H1 (cell line): ENCODE results near the gene CCDC192. TPM values are rescaled to one million over a fixed set of nuclear protein-coding genes. Genes with fewer than 3 reads are reported as not detected.

Source experiments
- CTCF ChIA-PET: fragments of 300-600 bp; sonication (Branson Sonifier 250); formaldehyde crosslinking; loops from one replicate; lab custom pipeline; 2021; ENCODE audit not compliant: partially characterized antibody; lab: Charles Lee
- POLR2A ChIA-PET: fragments of 300-600 bp; sonication (Branson Sonifier 250); formaldehyde crosslinking; loops from one replicate; lab custom pipeline; 2021; ENCODE audit warnings: inconsistent platforms; ENCODE audit not compliant: partially characterized antibody; lab: Charles Lee
- DNase-seq, 2 experiments: peaks; one replicate each; pipeline versions ENCODE4 v3.0.0 to v3.0.0-alpha.2; 2010 to 2022; ENCODE audit warnings: low spot score in 2 of 2, low read depth in 1 of 2, mixed read lengths in 1 of 2
- FAIRE-seq: peaks from 2 replicates; lab custom pipeline; 2011; peaks lifted over from hg19 to GRCh38; lab: Jason Lieb, UNC
- H2AFZ ChIP-seq: 2 replicates; pipeline ENCODE4 v1.8.1; 2012; ENCODE audit warnings: low read length, inconsistent platforms
- H2AK5ac ChIP-seq: 2 replicates; pipeline ENCODE4 v1.6.1; 2013; ENCODE audit warnings: low read depth, low read length
- H2BK120ac ChIP-seq: replicated peaks from 2 replicates; pipeline ENCODE3; 2013; ENCODE audit warnings: low read depth, low read length, inconsistent platforms
- H2BK12ac ChIP-seq: 2 replicates; pipeline ENCODE4 v1.6.1; 2013; ENCODE audit warnings: low read depth, low read length
- H2BK15ac ChIP-seq: 2 replicates; pipeline ENCODE4 v1.6.1; 2013; ENCODE audit warnings: low read length
- H2BK20ac ChIP-seq: 2 replicates; pipeline ENCODE4 v1.6.1; 2013; ENCODE audit warnings: low read length
- H2BK5ac ChIP-seq: 2 replicates; pipeline ENCODE4 v1.6.1; 2013; ENCODE audit warnings: low read depth, low read length
- H3K14ac ChIP-seq: 2 replicates; pipeline ENCODE4 v1.6.1; 2013; ENCODE audit warnings: inconsistent platforms; ENCODE audit not compliant: insufficient read length
- H3K18ac ChIP-seq: 2 replicates; pipeline ENCODE4 v1.6.1; 2013; ENCODE audit warnings: low read length; ENCODE audit errors: extremely low read depth
- H3K23ac ChIP-seq: 2 replicates; pipeline ENCODE4 v1.6.1; 2013; ENCODE audit warnings: inconsistent platforms; ENCODE audit not compliant: insufficient read length
- H3K23me2 ChIP-seq: 2 replicates; pipeline ENCODE4 v1.6.1; 2013; ENCODE audit warnings: low read depth, low read length
- H3K27ac ChIP-seq: 2 replicates; pipeline ENCODE4 v1.6.1; 2011; ENCODE audit warnings: low read depth, low read length, inconsistent platforms
- H3K27me3 ChIP-seq, 4 experiments: replicated peaks in 1 of 4; 1 replicate in 1 of 4; 2 replicates in 3 of 4; pipeline versions ENCODE4 v1.6.1 to v1.8.1; 2011 to 2013; ENCODE audit warnings: low read length in 3 of 4, mild to moderate bottlenecking in 3 of 4, inconsistent platforms in 2 of 4, mixed read lengths in 2 of 4, moderate library complexity in 1 of 4; ENCODE audit not compliant: control insufficient read depth in 3 of 4, insufficient read depth in 3 of 4; ENCODE audit errors: extremely low read depth in 1 of 4
- H3K36me3 ChIP-seq, 4 experiments: 2 replicates each; pipeline versions ENCODE4 v1.6.1 to v1.8.1; 2011 to 2013; ENCODE audit warnings: mild to moderate bottlenecking in 4 of 4, low read length in 3 of 4, moderate library complexity in 2 of 4, control low read depth in 1 of 4, inconsistent platforms in 1 of 4; ENCODE audit not compliant: insufficient read depth in 4 of 4, control insufficient read depth in 2 of 4
- H3K4ac ChIP-seq: replicated peaks from 2 replicates; pipeline ENCODE3; 2013; ENCODE audit warnings: low read length, low read depth, mixed read lengths, inconsistent platforms; ENCODE audit not compliant: insufficient read length
- H3K4me1 ChIP-seq, 4 experiments: replicated peaks in 1 of 4; 1 replicate in 1 of 4; 2 replicates in 3 of 4; pipeline versions ENCODE4 v1.6.1 to v1.8.1; 2011 to 2013; ENCODE audit warnings: low read length in 3 of 4, inconsistent platforms in 2 of 4, mixed read lengths in 1 of 4; ENCODE audit not compliant: insufficient read depth in 4 of 4, control insufficient read depth in 3 of 4
- H3K4me2 ChIP-seq, 2 experiments: 2 replicates each; pipeline versions ENCODE4 v1.6.1 to v1.8.1; 2011 to 2013; ENCODE audit warnings: low read depth in 2 of 2, low read length in 2 of 2, control low read depth in 1 of 2, inconsistent platforms in 1 of 2, mild to moderate bottlenecking in 1 of 2; ENCODE audit not compliant: insufficient read depth in 1 of 2
- H3K4me3 ChIP-seq, 4 experiments: fragments of 200-600, 300-600 bp in 1 of 4; sonication (generic), shearing (Covaris generic), sonication (Bioruptor Twin) in 1 of 4; 2 replicates each; pipeline versions ENCODE4 v1.5.1 to v1.8.1; 2011 to 2016; ENCODE audit warnings: low read length in 4 of 4, low read depth in 3 of 4, control low read depth in 2 of 4, inconsistent platforms in 2 of 4, mild to moderate bottlenecking in 2 of 4, mixed read lengths in 1 of 4, moderate library complexity in 1 of 4; ENCODE audit not compliant: insufficient read depth in 2 of 4; ENCODE audit errors: extremely low read depth in 1 of 4
- H3K56ac ChIP-seq: replicated peaks from 2 replicates; pipeline ENCODE3; 2013; ENCODE audit warnings: low read depth, mild to moderate bottlenecking, mixed read lengths, low read length, inconsistent platforms; ENCODE audit not compliant: insufficient read length
- H3K79me1 ChIP-seq: 2 replicates; pipeline ENCODE4 v1.6.1; 2013; ENCODE audit warnings: low read depth, low read length, control low read depth
- H3K79me2 ChIP-seq, 2 experiments: 2 replicates each; pipeline versions ENCODE4 v1.6.1 to v1.8.1; 2012 to 2013; ENCODE audit warnings: low read length in 2 of 2, mild to moderate bottlenecking in 2 of 2, inconsistent platforms in 1 of 2; ENCODE audit not compliant: insufficient read depth in 2 of 2, control insufficient read depth in 1 of 2
- H3K9ac ChIP-seq, 4 experiments: replicated peaks in 1 of 4; 1 replicate in 1 of 4; 2 replicates in 3 of 4; pipeline versions ENCODE4 v1.6.1 to v1.8.1; 2011 to 2013; ENCODE audit warnings: low read depth in 3 of 4, low read length in 3 of 4, control low read depth in 2 of 4, mild to moderate bottlenecking in 2 of 4, moderate library complexity in 2 of 4, inconsistent platforms in 1 of 4; ENCODE audit errors: extremely low read depth in 1 of 4
- H3K9me3 ChIP-seq, 2 experiments: 2 replicates each; pipeline versions ENCODE4 v1.6.1 to v1.8.1; 2012 to 2013; ENCODE audit warnings: mild to moderate bottlenecking in 2 of 2, moderate library complexity in 2 of 2, control low read depth in 1 of 2, inconsistent platforms in 1 of 2, low read depth in 1 of 2, low read length in 1 of 2, mixed read lengths in 1 of 2; ENCODE audit not compliant: insufficient read depth in 2 of 2
- H4K20me1 ChIP-seq, 2 experiments: replicated peaks in 1 of 2; 2 replicates each; pipeline versions ENCODE3 to v1.8.1; 2011 to 2013; ENCODE audit warnings: inconsistent platforms in 2 of 2, low read length in 2 of 2, mild to moderate bottlenecking in 1 of 2; ENCODE audit not compliant: insufficient read depth in 2 of 2, control insufficient read depth in 1 of 2
- H4K5ac ChIP-seq: 2 replicates; pipeline ENCODE4 v1.6.1; 2013; ENCODE audit warnings: low read length, low read depth, mixed read lengths, inconsistent platforms; ENCODE audit not compliant: insufficient read length
- H4K8ac ChIP-seq: 2 replicates; pipeline ENCODE4 v1.8.0; 2013; ENCODE audit warnings: mild to moderate bottlenecking, moderate library complexity, low read length, inconsistent platforms; ENCODE audit not compliant: insufficient read depth; ENCODE audit errors: extremely low read depth
- H4K91ac ChIP-seq: replicated peaks from 2 replicates; pipeline ENCODE3; 2013; ENCODE audit warnings: low read length, mixed read lengths, inconsistent platforms; ENCODE audit not compliant: insufficient read length
- BACH1 ChIP-seq: IDR thresholded peaks from 2 replicates; pipeline ENCODE4 v1.6.1; 2012; ENCODE audit warnings: low read length, improper control_type of control experiment
- CHD2 ChIP-seq: IDR thresholded peaks from 2 replicates; pipeline ENCODE4 v1.6.1; 2012; ENCODE audit warnings: low read length, improper control_type of control experiment
- E2F6 ChIP-seq: IDR thresholded peaks from 2 replicates; pipeline ENCODE4 v1.6.1; 2012; ENCODE audit warnings: inconsistent platforms
- NRF1 ChIP-seq: IDR thresholded peaks from 2 replicates; pipeline ENCODE4 v1.6.1; 2011; ENCODE audit warnings: mild to moderate bottlenecking, low read depth, low read length, improper control_type of control experiment
- RFX5 ChIP-seq: IDR thresholded peaks from 2 replicates; pipeline ENCODE4 v1.6.1; 2011; ENCODE audit warnings: low read depth, low read length, improper control_type of control experiment, borderline replicate concordance
- SP1 ChIP-seq: IDR thresholded peaks from 2 replicates; pipeline ENCODE4 v1.6.1; 2011; ENCODE audit warnings: low read depth, low read length
- WGBS, 2 experiments: shearing (Covaris generic) in 1 of 2; methylation state at CpG; one replicate each; pipeline versions ENCODE4 v1.1.6 to v1.1.7; 2013 to 2015; ENCODE audit warnings: low lambda C conversion rate in 2 of 2, mixed read lengths in 2 of 2, inconsistent platforms in 1 of 2, low coverage in 1 of 2, missing lambda C conversion rate in 1 of 2; ENCODE audit not compliant: insufficient replicate concordance in 2 of 2, insufficient coverage in 1 of 2, insufficient read length in 1 of 2; ENCODE audit errors: extremely low coverage in 1 of 2, missing lambda C conversion rate in 1 of 2; 5-methylcytosine and 5-hydroxymethylcytosine counted together
- polyA plus RNA-seq, 7 experiments: library from polyadenylated mRNA; depleted of rRNA in 3 of 7; stranded (reverse) in 5 of 7; unstranded in 2 of 7; fragments of >200 nt in 5 of 7; fragments of 200-250 nt in 2 of 7; gene quantifications; 1 replicate in 5 of 7; 2 replicates in 1 of 7; 4 replicates in 1 of 7; pipeline versions ENCODE4 v1.2.1 to v1.2.3, GENCODE V29; 2011 to 2013; ENCODE audit warnings: missing spikeins in 2 of 7, mixed read lengths in 2 of 7
- total RNA-seq: library from RNA; stranded (reverse); fragmentation: NEBNext Ultra II Directional; extraction: Animal tissue kit (Norgen Biotek cat#: 25700); gene quantifications from 2 replicates; pipeline ENCODE4 v1.2.1, GENCODE V29; 2021
- TF ChIP-seq, protein P1 (sequence below): IDR thresholded peaks from 2 replicates; pipeline ENCODE4 v1.6.1; 2011; ENCODE audit warnings: low read depth, mild to moderate bottlenecking, low read length; ENCODE audit not compliant: insufficient read depth
- TF ChIP-seq, protein P2 (sequence below): IDR thresholded peaks from 2 replicates; pipeline ENCODE4 v1.6.1; 2011; ENCODE audit warnings: low read length, improper control_type of control experiment
- TF ChIP-seq, protein P3 (sequence below), 3 experiments: IDR thresholded peaks; 1 replicate in 2 of 3; 2 replicates in 1 of 3; pipeline versions ENCODE4 v1.5.1 to v1.6.1; 2011; ENCODE audit warnings: low read length in 3 of 3, mild to moderate bottlenecking in 3 of 3, inconsistent platforms in 2 of 3, low read depth in 1 of 3, moderate library complexity in 1 of 3; ENCODE audit not compliant: insufficient read depth in 1 of 3; ENCODE audit errors: control extremely low read depth in 1 of 3

CCDC192 gene
- total and polyA plus RNA-seq, 2 of the 8 experiments (the other 6 are each of a cell fraction or from before 2014, with no cell fraction given): 0.61 TPM; not detected in 1

DNA sequence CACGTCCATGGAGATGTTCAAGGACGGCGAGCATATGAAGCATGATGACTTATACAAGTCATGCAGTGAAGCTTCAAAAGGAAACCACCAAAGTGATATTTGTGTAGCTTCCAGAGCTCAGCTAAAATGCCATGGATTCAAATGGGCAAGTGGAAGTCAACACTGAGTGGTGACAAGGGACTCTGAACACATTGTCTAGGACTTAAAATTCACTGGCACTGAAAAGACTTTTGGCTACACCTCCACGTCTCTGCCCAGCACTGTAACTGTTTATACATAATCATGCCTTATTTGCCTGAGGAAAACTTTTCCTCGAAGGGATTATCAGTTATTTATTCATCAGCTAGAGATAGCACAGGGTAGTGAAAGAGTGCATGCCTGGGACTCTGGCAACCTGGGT, 39.1 kb upstream of the CCDC192 start:
- Histone ChIP-seq H3K79me1 (no peaks in the 10 kb centered on the region), H3K23me2 (no peaks in the 10 kb centered on the region), H3K18ac (no peak overlapping the region), H2BK5ac (no peak overlapping the region), H3K9ac (no peak overlapping the region), H4K5ac (no peak overlapping the region), H2BK20ac (no peak overlapping the region), H2BK120ac (no peak overlapping the region), H3K27me3 (peaks cover 0 to 1% (median 0%) of the 10 kb centered on the region in 4 experiments; a peak in 1 of 7 replicates), H3K9me3 (no peaks in the 10 kb centered on the region), H2AFZ (no peak overlapping the region), H2BK15ac (no peak overlapping the region), H4K91ac (no peak overlapping the region), H2BK12ac (no peak overlapping the region), H3K4me2 (no peak overlapping the region), H3K36me3 (no peaks in the 10 kb centered on the region), H3K4me1 (peaks cover 0 to 5% (median 4%) of the 10 kb centered on the region in 4 experiments; a peak in 2 of 7 replicates), H2AK5ac (no peak overlapping the region), H3K14ac (no peak overlapping the region), H4K8ac (no peak overlapping the region), H3K79me2 (no peaks in the 10 kb centered on the region), H4K20me1 (no peaks in the 10 kb centered on the region), H3K4ac (no peak overlapping the region), H3K4me3 (no peak overlapping the region), H3K27ac (no peak overlapping the region), H3K23ac (no peak overlapping the region), H3K56ac (no peak overlapping the region)
- 87% methylated on average over 5 of the region's 5 CpGs; no CpG with 5 or more reads in 1 of the 2 experiments for WGBS, 2 experiments
- FAIRE-seq (peak; percentile 52), DNase-seq (no peak)
- POLR2A ChIA-PET: no interaction called here
- CTCF ChIA-PET: interaction anchor here (1.2 to 1.5 kb wide), 2 partner anchors 29 to 100 kb away, joined by 3 to 5 read pairs; no protein-coding TSS in a partner anchor
- TF ChIP-seq CHD2 (no peak), E2F6 (no peak), RFX5 (no peak), NRF1 (no peak), SP1 (no peak), BACH1 (no peak)
- TF ChIP-seq, protein P1, sequence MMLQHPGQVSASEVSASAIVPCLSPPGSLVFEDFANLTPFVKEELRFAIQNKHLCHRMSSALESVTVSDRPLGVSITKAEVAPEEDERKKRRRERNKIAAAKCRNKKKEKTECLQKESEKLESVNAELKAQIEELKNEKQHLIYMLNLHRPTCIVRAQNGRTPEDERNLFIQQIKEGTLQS: no peak
- TF ChIP-seq, protein P2, sequence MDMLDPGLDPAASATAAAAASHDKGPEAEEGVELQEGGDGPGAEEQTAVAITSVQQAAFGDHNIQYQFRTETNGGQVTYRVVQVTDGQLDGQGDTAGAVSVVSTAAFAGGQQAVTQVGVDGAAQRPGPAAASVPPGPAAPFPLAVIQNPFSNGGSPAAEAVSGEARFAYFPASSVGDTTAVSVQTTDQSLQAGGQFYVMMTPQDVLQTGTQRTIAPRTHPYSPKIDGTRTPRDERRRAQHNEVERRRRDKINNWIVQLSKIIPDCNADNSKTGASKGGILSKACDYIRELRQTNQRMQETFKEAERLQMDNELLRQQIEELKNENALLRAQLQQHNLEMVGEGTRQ: no peak
- TF ChIP-seq, protein P3, sequence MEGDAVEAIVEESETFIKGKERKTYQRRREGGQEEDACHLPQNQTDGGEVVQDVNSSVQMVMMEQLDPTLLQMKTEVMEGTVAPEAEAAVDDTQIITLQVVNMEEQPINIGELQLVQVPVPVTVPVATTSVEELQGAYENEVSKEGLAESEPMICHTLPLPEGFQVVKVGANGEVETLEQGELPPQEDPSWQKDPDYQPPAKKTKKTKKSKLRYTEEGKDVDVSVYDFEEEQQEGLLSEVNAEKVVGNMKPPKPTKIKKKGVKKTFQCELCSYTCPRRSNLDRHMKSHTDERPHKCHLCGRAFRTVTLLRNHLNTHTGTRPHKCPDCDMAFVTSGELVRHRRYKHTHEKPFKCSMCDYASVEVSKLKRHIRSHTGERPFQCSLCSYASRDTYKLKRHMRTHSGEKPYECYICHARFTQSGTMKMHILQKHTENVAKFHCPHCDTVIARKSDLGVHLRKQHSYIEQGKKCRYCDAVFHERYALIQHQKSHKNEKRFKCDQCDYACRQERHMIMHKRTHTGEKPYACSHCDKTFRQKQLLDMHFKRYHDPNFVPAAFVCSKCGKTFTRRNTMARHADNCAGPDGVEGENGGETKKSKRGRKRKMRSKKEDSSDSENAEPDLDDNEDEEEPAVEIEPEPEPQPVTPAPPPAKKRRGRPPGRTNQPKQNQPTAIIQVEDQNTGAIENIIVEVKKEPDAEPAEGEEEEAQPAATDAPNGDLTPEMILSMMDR (IDR thresholded peaks at IDR 0.05; ENCODE audit: control extremely low read depth in 1 of 3, insufficient read depth in 1 of 3, low read depth in 1 of 3, low read length in 3 of 3): no peak
